HG03159 (cell line): ENCODE data around the gene MYO18B.

Experiments
- ATAC-seq: cut with Tn5 transposase; IDR thresholded peaks from one replicate; pipeline ENCODE4 v1.9.1; 2021; ENCODE audit warnings: mild to moderate bottlenecking, moderate library complexity; ENCODE audit not compliant: unreplicated experiment

The MYO18B gene

DNA sequence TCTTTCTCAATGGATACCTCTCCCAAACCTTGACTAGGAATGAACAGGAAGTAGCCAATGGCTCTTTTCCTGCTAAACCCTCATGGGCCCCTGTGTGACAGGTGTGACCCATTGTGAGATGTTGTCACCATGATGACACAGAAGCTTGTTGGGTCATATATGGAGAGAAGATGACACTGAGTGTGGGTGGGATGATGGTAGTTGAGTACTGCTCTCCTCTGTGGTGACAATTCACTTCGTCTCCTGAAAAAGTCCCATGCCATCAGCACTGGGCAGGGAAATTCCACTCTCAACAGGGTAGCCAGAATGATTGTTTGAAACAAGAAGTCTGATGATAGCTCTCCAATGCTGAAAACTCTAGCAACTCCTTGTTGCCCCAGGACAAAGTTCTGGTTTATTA lies 333.3 kb downstream of the MYO18B start:
- no peak for ATAC-seq

- no peak for ATAC-seq
Measured at GRCh38 chr22:26079009-26079408, 337.0 kb downstream of the MYO18B start.
